Measurements from ENCODE around the gene SYT11. TPM values are rescaled to one million over a fixed set of nuclear protein-coding genes. Genes with fewer than 3 reads are reported as not detected.

Gene SYT11
- total and polyA plus RNA-seq, 5 donors from 2014 or later: 14.4 to 34.1 (median 21.4) TPM

DNA sequence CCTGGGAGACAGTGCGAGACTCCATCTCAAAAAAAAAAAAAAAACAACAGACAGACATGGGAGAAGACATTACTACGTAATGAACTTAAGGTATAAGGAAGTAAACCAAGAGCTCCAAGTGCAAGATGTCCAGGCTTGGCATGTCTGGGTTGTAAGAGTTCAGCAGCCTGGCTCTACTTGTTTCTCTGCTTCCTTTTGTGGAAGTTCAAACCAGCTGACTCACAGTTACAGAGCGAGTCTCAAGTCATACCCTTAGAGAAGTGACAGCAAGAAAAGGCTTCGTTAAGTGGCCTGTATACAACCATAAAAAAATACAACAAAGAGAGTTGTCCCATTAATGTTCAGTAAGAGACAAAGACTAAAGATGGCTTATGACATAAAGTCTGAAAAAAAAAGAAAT, 50.5 kb downstream of the SYT11 start:
- H3K27me3 ChIP-seq (ENCODE audit: control insufficient read depth, insufficient read depth, low read length): no peaks in the 10 kb centered on the region
- ATAC-seq (ENCODE audit: low read depth in 2 of 2): peak in 1 of 2 donors; percentile 11
- peaks cover 19% of the 10 kb centered on the region for H3K4me1 ChIP-seq (ENCODE audit: control insufficient read depth, insufficient read depth, low read length, poor library complexity, severe bottlenecking)
- peaks cover 48% of the 10 kb centered on the region for H3K36me3 ChIP-seq (ENCODE audit: control insufficient read depth, insufficient read depth, low read length)
- peak overlapping the region; percentile 95 for H3K4me3 ChIP-seq (ENCODE audit: low read depth, low read length)
- peak overlapping the region; percentile 89 for H3K27ac ChIP-seq (ENCODE audit: insufficient read depth, low read length, poor library complexity, severe bottlenecking)
- no peaks in the 10 kb centered on the region for H3K9me3 ChIP-seq (ENCODE audit: control insufficient read depth in 2 of 2, low read length in 2 of 2)
- H3K36me3 Mint-ChIP-seq: peaks cover 25% of the 10 kb centered on the region
- peaks cover 13 to 41% (median 19%) of the 10 kb centered on the region in 4 donors for H3K4me1 Mint-ChIP-seq
- no peaks in the 10 kb centered on the region for H3K27me3 Mint-ChIP-seq
- peak overlapping the region in 1 of 3 donors; percentile 98 for H3K27ac Mint-ChIP-seq
- DNase-seq: peak in 1 of 3 donors; percentile 39
- peak overlapping the region; percentile 95 to 99 (median 98) for H3K4me3 Mint-ChIP-seq
- H3K9me3 Mint-ChIP-seq: no peaks in the 10 kb centered on the region

DNA sequence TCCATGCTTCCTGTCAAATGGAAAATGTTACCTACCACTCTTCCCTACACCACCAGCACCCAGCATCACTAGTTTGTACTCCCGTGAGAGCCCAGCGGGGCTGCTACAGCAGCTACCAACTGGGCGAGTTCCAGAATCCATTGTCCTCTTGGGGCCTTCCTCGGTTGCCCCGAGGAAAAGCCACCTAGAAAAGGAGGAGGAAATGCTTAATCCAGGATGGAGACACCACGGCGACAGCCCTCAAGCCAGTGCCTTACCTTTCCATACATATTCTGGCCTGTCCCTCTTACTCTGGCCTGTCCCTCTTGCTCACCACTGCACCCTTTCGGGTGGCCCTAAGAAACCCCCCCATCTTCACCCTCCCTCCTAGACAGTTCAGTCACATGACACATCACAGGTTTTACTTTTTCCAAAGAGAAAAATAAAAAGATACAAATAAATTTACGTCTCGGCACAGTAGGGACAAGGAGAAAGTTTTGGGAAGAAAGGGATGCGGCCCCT, 51.3 kb downstream of the SYT11 start:
- Mint-ChIP-seq H3K4me1 (peaks cover 13 to 41% (median 19%) of the 10 kb centered on the region in 4 donors), H3K36me3 (peaks cover 27% of the 10 kb centered on the region), H3K27ac (peak overlapping the region; percentile 79 to 98 (median 98)), H3K9me3 (no peaks in the 10 kb centered on the region), H3K4me3 (peak overlapping the region; percentile 95 to 99 (median 98)), H3K27me3 (no peaks in the 10 kb centered on the region)
- Histone ChIP-seq H3K4me1 (ENCODE audit: control insufficient read depth, insufficient read depth, low read length, poor library complexity, severe bottlenecking) (peaks cover 19% of the 10 kb centered on the region), H3K27ac (ENCODE audit: insufficient read depth, low read length, poor library complexity, severe bottlenecking) (peak overlapping the region; percentile 89), H3K36me3 (ENCODE audit: control insufficient read depth, insufficient read depth, low read length) (peaks cover 51% of the 10 kb centered on the region), H3K27me3 (ENCODE audit: control insufficient read depth, insufficient read depth, low read length) (no peaks in the 10 kb centered on the region), H3K4me3 (ENCODE audit: low read depth, low read length) (peak overlapping the region; percentile 95), H3K9me3 (ENCODE audit: control insufficient read depth in 2 of 2, low read length in 2 of 2) (no peaks in the 10 kb centered on the region)
- DNase-seq (peak in 2 of 3 donors; percentile 9 to 38), ATAC-seq (ENCODE audit: low read depth in 2 of 2) (no peak)

DNA sequence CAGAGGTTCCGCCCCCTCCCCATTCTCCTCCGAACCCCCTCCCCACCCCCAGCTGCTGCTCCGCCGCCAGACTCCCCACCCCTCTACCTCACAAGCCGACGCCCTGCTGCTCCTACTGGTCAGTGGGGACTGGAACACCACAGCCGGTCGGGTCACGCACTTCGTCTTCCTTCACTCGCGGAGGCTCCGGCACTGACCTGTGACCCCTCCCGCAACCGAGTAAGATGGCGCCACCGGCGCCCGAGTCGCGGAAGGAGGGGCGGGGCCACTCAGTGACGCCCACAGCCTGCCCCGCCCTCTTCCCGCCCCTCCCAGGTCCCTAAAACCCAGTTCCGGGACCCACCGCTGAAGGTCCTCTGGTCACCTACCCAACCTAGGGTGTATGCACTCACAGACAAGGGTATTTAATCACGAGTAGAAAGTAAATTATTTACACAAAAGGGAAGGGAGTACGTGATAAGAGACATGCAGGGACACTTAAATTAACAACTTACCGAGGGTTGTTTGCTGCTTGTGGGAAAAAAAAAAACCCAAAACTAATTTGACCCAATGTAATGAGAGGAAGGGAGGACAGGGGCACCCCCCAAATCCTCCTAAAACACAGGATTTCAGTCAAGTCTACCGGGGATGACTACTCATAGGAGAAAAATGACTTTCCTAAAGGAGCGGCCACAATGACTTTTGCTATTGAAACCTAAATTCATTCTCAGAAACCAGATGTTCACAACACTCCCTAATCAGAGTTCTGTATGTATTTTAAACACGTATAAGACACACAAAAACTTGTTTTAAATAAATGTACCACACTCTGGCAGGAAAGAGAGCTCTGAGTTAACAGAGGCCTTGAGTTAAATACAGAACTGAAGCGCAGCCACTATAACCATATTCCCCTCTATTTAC, 52.0 kb downstream of the SYT11 start, which contains the start of gene RIT1:
RIT1 (minus strand) TSS at position 194 of the 900 bp plus-strand sequence. CDS start 588 bp downstream, outside the sequence.
- Mint-ChIP-seq H3K36me3 (peaks cover 31% of the 10 kb centered on the region), H3K4me1 (peaks cover 13 to 41% (median 19%) of the 10 kb centered on the region in 4 donors), H3K27ac (peak within 1 kb of the TSS; percentile 98), H3K9me3 (no peaks in the 10 kb centered on the region), H3K4me3 (peak within 1 kb of the TSS; percentile 95 to 99 (median 98)), H3K27me3 (no peaks in the 10 kb centered on the region)
- ATAC-seq (ENCODE audit: low read depth in 2 of 2) (peak; percentile 98), DNase-seq (peak; percentile 78 to 89 (median 82))
- H3K36me3 ChIP-seq (ENCODE audit: control insufficient read depth, insufficient read depth, low read length): peaks cover 55% of the 10 kb centered on the region
- peak within 1 kb of the TSS; percentile 89 for H3K27ac ChIP-seq (ENCODE audit: insufficient read depth, low read length, poor library complexity, severe bottlenecking)
- peaks cover 19% of the 10 kb centered on the region for H3K4me1 ChIP-seq (ENCODE audit: control insufficient read depth, insufficient read depth, low read length, poor library complexity, severe bottlenecking)
- peak within 1 kb of the TSS; percentile 95 for H3K4me3 ChIP-seq (ENCODE audit: low read depth, low read length)
- no peaks in the 10 kb centered on the region for H3K9me3 ChIP-seq (ENCODE audit: control insufficient read depth in 2 of 2, low read length in 2 of 2)
- H3K27me3 ChIP-seq (ENCODE audit: control insufficient read depth, insufficient read depth, low read length): no peaks in the 10 kb centered on the region

DNA sequence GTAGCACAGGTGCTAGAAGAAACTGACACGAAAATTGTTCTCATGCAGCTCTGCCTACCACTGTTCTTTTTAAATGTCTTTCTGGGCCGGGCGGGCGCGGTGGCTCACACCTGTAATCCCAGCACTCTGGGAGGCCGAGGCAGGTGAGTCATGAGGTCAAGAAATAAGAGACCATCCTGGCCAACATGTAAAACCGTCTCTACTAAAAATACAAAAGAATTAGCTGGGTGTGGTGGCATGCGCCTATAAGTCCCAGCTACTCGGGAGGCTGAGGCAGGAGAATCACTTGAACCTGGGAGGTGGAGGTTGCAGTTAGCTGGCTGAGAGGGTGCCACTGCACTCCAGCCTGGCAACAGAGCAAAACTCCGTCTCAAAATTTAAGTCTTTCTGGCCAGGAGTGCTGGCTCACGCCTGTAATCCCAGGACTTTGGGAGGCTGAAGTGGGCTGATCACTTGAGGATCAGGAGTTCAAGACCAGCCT, 52.7 kb downstream of the SYT11 start:
- Mint-ChIP-seq H3K9me3 (no peaks in the 10 kb centered on the region), H3K27me3 (no peaks in the 10 kb centered on the region), H3K27ac (peak overlapping the region; percentile 98), H3K4me1 (peaks cover 13 to 41% (median 21%) of the 10 kb centered on the region in 4 donors), H3K4me3 (peak overlapping the region; percentile 95 to 99 (median 98)), H3K36me3 (peaks cover 38% of the 10 kb centered on the region)
- peak overlapping the region; percentile 95 for H3K4me3 ChIP-seq (ENCODE audit: low read depth, low read length)
- DNase-seq (no peak), ATAC-seq (ENCODE audit: low read depth in 2 of 2) (no peak)
- H3K36me3 ChIP-seq (ENCODE audit: control insufficient read depth, insufficient read depth, low read length): peaks cover 57% of the 10 kb centered on the region
- peaks cover 19% of the 10 kb centered on the region for H3K4me1 ChIP-seq (ENCODE audit: control insufficient read depth, insufficient read depth, low read length, poor library complexity, severe bottlenecking)
- no peaks in the 10 kb centered on the region for H3K9me3 ChIP-seq (ENCODE audit: control insufficient read depth in 2 of 2, low read length in 2 of 2)
- H3K27ac ChIP-seq (ENCODE audit: insufficient read depth, low read length, poor library complexity, severe bottlenecking): peak overlapping the region; percentile 89
- H3K27me3 ChIP-seq (ENCODE audit: control insufficient read depth, insufficient read depth, low read length): no peaks in the 10 kb centered on the region

DNA sequence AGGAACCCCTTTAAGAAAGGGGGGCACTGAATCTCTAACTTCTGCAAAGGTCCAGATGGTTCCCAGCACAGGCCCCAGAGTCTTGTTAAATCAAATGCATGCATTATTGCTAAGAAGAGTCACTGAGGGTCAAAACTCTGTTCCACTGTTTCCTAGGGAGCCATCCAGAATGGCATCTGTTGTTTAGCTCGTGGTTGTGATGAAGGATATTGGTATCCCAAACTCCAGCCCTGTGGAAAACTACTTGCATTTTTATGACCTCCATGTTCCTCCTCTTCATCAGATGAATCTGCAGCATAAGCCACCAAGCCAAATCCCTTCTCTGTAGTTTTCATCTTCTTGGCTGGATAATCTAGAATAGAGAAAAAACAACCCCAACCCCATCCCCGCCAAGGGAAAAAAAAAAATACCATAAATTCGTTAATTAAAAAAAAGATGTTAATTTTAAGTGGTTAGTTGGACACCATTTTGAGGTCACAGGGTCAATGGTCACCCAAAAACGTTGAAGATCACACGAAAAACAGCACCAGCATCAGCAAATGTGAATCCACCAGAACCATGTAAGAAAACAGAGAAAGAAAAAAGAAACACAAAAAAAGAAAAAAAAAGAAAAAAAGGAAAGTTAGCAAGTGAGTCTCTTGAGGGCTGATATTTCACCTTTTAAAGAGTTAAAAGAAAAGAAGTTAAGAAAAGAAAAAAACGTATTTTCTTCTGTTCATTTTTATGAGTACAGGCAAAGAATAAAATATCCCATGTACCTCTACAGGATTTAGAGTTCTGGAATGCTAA, 54.8 kb downstream of the SYT11 start:
- Histone ChIP-seq H3K4me3 (ENCODE audit: low read depth, low read length) (no peak overlapping the region), H3K36me3 (ENCODE audit: control insufficient read depth, insufficient read depth, low read length) (peaks cover 69% of the 10 kb centered on the region)

DNA sequence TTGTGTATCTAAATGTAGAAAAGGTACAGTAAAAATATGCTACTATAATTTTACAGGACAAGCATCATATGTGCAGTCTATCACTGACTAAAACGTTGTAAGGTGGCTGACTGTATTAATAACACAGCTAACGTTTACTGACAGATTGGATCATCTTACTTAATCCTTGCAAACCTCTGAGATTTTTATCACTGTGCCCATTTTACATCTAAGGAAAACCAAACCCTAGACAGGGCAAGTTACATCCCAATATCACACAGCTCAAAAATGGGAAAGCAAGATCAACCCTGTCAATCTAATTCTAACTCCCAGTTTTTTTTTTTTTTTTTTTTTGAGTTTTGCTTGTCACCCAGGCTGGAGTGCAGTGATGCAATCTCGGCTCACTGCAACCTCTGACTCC, 59.3 kb downstream of the SYT11 start:
- no peaks in the 10 kb centered on the region for H3K4me1 ChIP-seq (ENCODE audit: control insufficient read depth, insufficient read depth, low read length, poor library complexity, severe bottlenecking)
- Mint-ChIP-seq H3K4me3 (no peak overlapping the region), H3K36me3 (peaks cover 60% of the 10 kb centered on the region), H3K27me3 (no peaks in the 10 kb centered on the region), H3K9me3 (no peaks in the 10 kb centered on the region), H3K27ac (no peak overlapping the region), H3K4me1 (peaks cover 4 to 11% (median 5%) of the 10 kb centered on the region in 4 donors)
- no peaks in the 10 kb centered on the region for H3K27me3 ChIP-seq (ENCODE audit: control insufficient read depth, insufficient read depth, low read length)
- ATAC-seq (ENCODE audit: low read depth in 2 of 2) (no peak), DNase-seq (no peak)
- no peaks in the 10 kb centered on the region for H3K9me3 ChIP-seq (ENCODE audit: control insufficient read depth in 2 of 2, low read length in 2 of 2)
- no peak overlapping the region for H3K27ac ChIP-seq (ENCODE audit: insufficient read depth, low read length, poor library complexity, severe bottlenecking)
- no peak overlapping the region for H3K4me3 ChIP-seq (ENCODE audit: low read depth, low read length)
- peaks cover 90% of the 10 kb centered on the region for H3K36me3 ChIP-seq (ENCODE audit: control insufficient read depth, insufficient read depth, low read length)

More for the DNA sequence above, 54.8 kb downstream of the SYT11 start:
- ATAC-seq (ENCODE audit: low read depth in 2 of 2): no peak
- DNase-seq: no peak
- Histone ChIP-seq H3K4me1 (ENCODE audit: control insufficient read depth, insufficient read depth, low read length, poor library complexity, severe bottlenecking) (peaks cover 18% of the 10 kb centered on the region), H3K27ac (ENCODE audit: insufficient read depth, low read length, poor library complexity, severe bottlenecking) (no peak overlapping the region), H3K9me3 (ENCODE audit: control insufficient read depth in 2 of 2, low read length in 2 of 2) (no peaks in the 10 kb centered on the region), H3K27me3 (ENCODE audit: control insufficient read depth, insufficient read depth, low read length) (no peaks in the 10 kb centered on the region)
- Mint-ChIP-seq H3K36me3 (peaks cover 44% of the 10 kb centered on the region), H3K27me3 (no peaks in the 10 kb centered on the region), H3K4me3 (peak overlapping the region in 1 of 4 donors; percentile 15), H3K27ac (no peak overlapping the region), H3K4me1 (peaks cover 18 to 29% (median 23%) of the 10 kb centered on the region in 4 donors), H3K9me3 (no peaks in the 10 kb centered on the region)

DNA sequence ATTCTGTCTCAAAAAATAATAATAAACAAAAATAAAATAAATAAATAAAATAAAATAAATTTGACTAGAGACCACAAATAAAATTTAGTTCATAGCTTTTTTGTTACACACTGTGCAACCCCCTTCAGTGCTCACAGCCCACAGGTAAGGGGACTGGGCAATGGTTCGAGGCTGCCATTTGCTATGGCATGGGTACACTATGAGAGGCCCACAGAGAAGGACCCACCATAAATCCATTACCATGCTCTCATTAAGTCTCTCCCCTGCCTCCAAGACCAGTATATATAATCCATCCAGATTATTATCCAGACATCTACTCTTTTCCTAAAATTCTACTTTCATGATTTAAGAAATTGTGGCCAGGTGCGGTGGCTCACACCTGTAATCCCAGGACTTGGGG, 60.4 kb downstream of the SYT11 start:
- Histone ChIP-seq H3K36me3 (ENCODE audit: control insufficient read depth, insufficient read depth, low read length) (peaks cover 90% of the 10 kb centered on the region), H3K27ac (ENCODE audit: insufficient read depth, low read length, poor library complexity, severe bottlenecking) (no peak overlapping the region), H3K9me3 (ENCODE audit: control insufficient read depth in 2 of 2, low read length in 2 of 2) (no peaks in the 10 kb centered on the region), H3K4me1 (ENCODE audit: control insufficient read depth, insufficient read depth, low read length, poor library complexity, severe bottlenecking) (no peaks in the 10 kb centered on the region), H3K4me3 (ENCODE audit: low read depth, low read length) (no peak overlapping the region), H3K27me3 (ENCODE audit: control insufficient read depth, insufficient read depth, low read length) (no peaks in the 10 kb centered on the region)
- ATAC-seq (ENCODE audit: low read depth in 2 of 2): no peak
- Mint-ChIP-seq H3K4me3 (no peak overlapping the region), H3K9me3 (no peaks in the 10 kb centered on the region), H3K27ac (no peak overlapping the region), H3K36me3 (peaks cover 54% of the 10 kb centered on the region), H3K27me3 (no peaks in the 10 kb centered on the region), H3K4me1 (peaks cover 4 to 11% (median 5%) of the 10 kb centered on the region in 4 donors)
- no peak for DNase-seq
